HUES6 (cell line): ENCODE measurements around the gene ABHD12.

Experiments
- H3K27ac ChIP-seq: 2 replicates; pipeline ENCODE4 v1.7.0; 2013; ENCODE audit warnings: low read depth, mild to moderate bottlenecking, low read length, inconsistent platforms
- H3K27me3 ChIP-seq: 2 replicates; pipeline ENCODE4 v1.6.1; 2013; ENCODE audit warnings: low read length; ENCODE audit not compliant: control insufficient read depth, insufficient read depth
- H3K36me3 ChIP-seq: 2 replicates; pipeline ENCODE4 v1.6.1; 2013; ENCODE audit warnings: low read length; ENCODE audit not compliant: control insufficient read depth, insufficient read depth
- H3K4me1 ChIP-seq: 2 replicates; pipeline ENCODE4 v1.6.1; 2013; ENCODE audit warnings: low read length; ENCODE audit not compliant: control insufficient read depth, insufficient read depth
- H3K4me3 ChIP-seq: 2 replicates; pipeline ENCODE4 v1.5.1; 2013; ENCODE audit warnings: low read depth, low read length
- H3K9ac ChIP-seq: one replicate; pipeline ENCODE4 v1.6.1; 2013; ENCODE audit warnings: mild to moderate bottlenecking, low read length
- H3K9me3 ChIP-seq: 2 replicates; pipeline ENCODE4 v1.6.1; 2013; ENCODE audit warnings: low read depth, low read length; ENCODE audit not compliant: control insufficient read depth, insufficient read depth

Gene ABHD12

DNA sequence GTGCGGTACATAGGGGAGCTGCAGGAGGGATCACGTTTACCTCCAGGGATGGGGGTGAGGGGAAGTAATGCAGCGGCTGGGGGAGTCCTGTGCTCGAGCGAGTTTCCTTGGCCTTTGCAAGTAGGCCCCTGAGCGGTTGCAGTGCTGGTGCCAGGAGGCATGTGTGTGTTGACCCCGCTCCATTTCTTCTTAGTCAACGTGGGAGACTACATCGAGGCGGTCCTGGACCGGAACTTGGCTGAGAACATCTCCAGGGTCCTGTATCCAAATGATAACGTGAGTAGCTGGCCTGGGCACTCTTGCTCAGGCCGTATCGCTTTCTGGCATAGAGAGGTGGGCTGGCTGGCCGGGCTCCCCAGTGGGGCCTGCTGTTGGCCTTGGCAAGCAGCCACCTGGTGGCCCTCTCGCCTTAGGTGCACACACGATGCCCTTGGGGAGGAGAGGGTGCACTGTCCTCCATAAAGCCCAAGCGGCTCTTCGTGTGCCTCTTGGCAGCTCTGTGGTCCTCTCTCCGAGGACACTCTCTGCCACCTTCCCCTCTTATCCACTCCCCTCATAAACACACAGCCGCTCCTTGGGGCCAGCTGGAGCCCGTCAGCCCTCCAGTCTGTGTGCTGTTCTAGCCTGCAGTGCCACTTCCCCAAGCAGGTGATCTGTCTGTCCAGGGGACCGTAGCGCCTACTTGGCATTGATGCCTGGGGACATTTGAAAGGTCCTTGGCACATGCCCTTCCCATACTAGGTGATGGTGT, 113.4 kb downstream of the ABHD12 start:
- Histone ChIP-seq H3K9me3 (no peaks in the 10 kb centered on the region), H3K27ac (no peak overlapping the region), H3K4me1 (no peaks in the 10 kb centered on the region), H3K4me3 (no peak overlapping the region), H3K36me3 (peaks cover 86% of the 10 kb centered on the region), H3K27me3 (no peaks in the 10 kb centered on the region), H3K9ac (no peak overlapping the region)

DNA sequence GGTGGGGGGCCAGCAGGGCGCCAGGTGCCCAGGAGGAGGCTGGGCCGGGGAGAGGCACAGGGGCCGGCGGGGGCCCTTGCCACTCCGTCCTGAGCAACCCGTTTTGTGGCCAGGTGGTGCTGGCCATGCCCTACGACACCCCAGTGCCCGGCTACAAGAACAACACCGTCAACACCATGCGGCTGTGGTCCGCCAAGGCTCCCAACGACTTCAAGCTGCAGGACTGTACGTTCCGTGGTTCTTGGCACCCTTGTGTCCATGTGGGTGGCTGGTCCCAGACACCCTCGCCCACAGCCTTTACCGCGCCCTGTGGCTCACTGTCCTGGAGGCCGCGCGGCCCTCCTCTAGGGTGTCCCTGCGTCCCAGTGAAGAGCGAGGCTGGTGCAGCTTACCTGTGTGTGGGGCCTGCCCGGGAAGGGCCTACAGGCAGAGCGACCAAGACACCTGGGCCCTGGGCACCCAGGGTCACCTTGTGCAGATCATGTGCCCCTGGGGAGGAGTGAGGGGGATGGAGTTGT, 114.0 kb downstream of the ABHD12 start:
- H3K4me1 ChIP-seq, result no peaks in the 10 kb centered on the region
- H3K9ac ChIP-seq, result no peak overlapping the region
- H3K4me3 ChIP-seq, result no peak overlapping the region
- peaks cover 86% of the 10 kb centered on the region for H3K36me3 ChIP-seq
- no peak overlapping the region for H3K27ac ChIP-seq
- H3K27me3 ChIP-seq, result no peaks in the 10 kb centered on the region
- H3K9me3 ChIP-seq, result no peaks in the 10 kb centered on the region

DNA sequence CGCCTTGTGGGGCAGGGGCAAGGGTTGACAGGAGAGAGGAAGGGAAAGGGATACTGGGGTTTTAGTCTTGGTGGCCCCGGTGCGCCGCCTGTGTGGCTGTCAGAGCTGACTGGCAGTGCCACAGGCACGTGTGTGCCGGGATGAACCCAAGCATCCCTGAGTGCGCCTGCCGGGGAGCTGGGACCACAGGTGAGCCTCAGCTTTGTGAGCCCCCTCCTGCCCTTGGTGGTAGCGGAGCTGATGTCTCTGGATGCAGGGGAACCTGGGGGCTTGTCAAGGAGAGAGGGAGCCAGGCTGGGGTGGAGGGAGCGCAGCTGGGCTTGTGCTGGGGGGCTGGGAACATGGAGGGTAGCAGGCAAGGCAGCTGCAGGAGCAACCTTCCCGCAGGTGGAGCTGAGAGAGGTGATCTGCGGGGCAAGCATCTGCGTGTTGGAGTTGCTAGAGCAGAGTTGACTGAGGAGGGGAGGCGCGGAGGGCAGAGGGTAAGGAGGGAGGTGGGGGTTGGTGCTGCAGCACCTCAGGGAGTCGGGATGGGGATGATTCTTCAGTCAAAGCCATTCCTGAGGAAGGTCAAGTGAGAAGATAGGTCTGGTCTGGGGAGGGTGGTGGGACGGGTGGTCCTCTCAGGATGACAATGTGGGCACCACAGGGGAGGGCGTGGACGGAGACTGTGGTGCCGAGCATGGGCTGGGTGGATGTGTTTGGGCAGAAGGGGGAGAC, 114.7 kb downstream of the ABHD12 start:
- Histone ChIP-seq H3K4me3 (no peak overlapping the region), H3K9ac (no peak overlapping the region), H3K36me3 (peaks cover 86% of the 10 kb centered on the region), H3K4me1 (no peaks in the 10 kb centered on the region), H3K27me3 (no peaks in the 10 kb centered on the region), H3K9me3 (no peaks in the 10 kb centered on the region), H3K27ac (no peak overlapping the region)

DNA sequence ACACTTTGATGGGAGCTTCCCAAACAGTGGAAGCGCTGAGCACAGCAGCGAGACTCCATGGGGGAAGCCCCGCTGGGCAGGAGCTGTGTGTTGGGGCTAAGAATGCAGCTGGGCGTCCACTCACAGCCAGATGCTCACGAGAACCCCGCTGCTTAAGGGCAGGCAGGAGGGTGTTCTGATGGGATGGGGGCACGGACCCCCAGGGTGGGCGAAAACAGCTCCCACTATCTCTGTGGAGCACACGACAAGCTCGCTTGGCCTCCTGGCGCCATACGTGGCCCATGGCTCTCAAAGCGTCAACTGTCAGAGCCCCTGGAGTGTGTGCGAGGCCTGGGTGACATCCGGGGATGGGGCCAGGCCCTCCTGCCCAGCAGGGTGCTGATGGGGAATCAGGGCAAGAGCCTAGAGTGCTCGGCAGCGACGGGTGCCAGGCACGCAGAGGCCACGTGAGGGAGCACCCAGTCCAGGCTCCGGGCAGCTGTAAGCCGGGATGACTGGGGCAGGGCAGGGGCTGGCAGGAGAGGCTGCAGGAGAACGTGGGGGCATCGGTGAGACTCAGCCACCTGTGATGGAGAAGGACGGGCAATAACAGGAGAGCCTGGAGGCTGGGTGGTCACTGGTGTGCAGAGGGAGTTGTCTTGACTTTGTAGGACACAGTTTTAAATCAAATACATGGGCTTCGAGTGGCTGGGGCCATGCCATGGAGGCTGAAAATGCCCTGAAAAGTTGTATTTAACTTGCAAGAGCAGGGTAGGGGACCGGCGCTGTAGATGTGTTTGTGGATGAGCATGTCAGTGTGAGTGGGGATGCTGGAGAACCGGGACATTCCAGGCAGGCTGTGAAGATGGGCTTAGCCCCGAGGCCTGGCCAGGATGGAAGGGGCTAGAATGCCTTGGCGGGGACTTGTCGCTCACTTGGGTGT, 115.5 kb downstream of the ABHD12 start:
- Histone ChIP-seq H3K9ac (no peak overlapping the region), H3K9me3 (no peaks in the 10 kb centered on the region), H3K4me3 (no peak overlapping the region), H3K36me3 (peaks cover 84% of the 10 kb centered on the region), H3K27ac (no peak overlapping the region), H3K4me1 (no peaks in the 10 kb centered on the region), H3K27me3 (no peaks in the 10 kb centered on the region)

DNA sequence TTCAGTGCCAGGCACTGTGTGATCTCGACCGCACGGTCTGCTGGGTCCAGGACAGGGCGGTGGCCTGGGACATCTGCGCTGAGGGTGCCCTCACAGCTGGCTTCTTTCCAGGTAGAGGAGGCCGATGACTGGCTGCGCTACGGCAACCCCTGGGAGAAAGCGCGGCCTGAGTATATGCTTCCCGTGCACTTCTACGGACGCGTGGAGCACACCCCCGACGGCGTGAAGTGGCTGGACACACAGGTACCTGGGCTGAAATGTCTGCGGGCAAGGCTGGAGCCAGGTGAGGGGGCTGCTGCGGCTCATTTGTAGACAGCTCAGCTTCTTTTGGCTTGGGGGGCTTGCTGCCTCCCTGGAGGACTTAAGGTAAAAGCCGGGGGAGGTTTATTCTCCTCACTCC, 116.2 kb downstream of the ABHD12 start:
- H3K4me3 ChIP-seq, result no peak overlapping the region
- no peak overlapping the region for H3K9ac ChIP-seq
- H3K36me3 ChIP-seq, result peaks cover 82% of the 10 kb centered on the region
- H3K27me3 ChIP-seq, result no peaks in the 10 kb centered on the region
- no peak overlapping the region for H3K27ac ChIP-seq
- no peaks in the 10 kb centered on the region for H3K9me3 ChIP-seq
- no peaks in the 10 kb centered on the region for H3K4me1 ChIP-seq

DNA sequence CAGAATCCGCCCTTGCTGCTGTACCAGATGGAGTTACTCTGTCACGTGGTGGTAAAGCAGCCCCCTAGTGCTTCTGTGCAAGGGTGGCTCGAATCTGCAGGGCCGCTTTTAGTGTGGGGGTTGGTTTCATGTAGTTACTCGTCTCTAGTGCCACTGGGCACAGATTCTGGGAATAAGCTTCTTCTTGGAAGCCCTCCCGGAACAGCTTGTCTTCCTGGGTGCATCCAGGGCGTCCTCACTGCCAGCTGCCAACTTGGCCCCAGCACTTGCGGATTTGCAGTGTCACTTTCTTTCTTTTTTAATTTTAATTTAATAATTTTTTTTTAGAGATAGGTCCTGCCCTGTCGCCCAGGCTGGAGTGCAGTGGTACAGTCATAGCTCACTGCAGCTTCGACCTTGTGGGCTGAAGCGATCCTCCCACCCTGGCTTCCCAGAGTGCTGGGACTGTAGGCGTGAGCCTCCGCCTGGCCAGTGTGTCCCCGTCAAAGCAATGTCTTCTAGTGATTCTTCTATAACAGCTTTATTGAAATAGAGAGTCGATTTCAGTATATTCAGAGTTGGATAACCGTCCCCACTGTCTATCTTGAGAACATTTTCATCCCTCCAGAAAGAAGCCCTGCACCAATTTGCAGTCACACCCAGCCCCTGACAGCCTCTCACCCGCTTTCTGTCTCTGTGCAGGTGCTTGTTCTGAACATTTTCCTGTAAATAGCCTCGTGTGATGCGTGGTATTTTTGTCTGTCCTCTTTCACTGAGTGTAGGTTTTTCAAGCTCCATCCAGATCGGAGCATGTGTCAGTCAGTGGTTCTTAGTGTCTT, 116.9 kb downstream of the ABHD12 start:
- H3K9ac ChIP-seq, result no peak overlapping the region
- H3K4me3 ChIP-seq, result no peak overlapping the region
- H3K27ac ChIP-seq, result no peak overlapping the region
- H3K27me3 ChIP-seq, result no peaks in the 10 kb centered on the region
- no peaks in the 10 kb centered on the region for H3K9me3 ChIP-seq
- H3K4me1 ChIP-seq, result no peaks in the 10 kb centered on the region
- H3K36me3 ChIP-seq, result peaks cover 81% of the 10 kb centered on the region

DNA sequence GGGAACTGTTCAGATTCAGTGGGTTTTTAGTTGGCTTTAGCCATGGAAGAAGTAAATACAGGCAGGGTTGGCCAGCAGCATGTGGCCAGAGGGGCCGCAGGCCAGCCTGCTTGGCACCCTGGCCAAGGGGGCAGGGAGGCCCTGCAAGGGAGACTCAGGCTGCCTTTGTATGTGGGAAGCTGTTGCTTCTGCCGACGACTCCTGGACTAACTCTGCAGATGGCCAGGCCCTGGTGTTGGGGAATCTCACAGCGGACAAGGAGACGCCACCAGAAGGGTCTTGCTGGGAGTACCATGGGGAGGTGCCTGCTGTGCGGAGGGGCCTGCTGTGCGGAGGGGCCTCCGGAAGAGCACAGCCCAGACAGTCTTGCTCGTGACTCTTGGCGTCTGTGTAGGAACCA, 117.6 kb downstream of the ABHD12 start:
- H3K4me3 ChIP-seq, result no peak overlapping the region
- H3K9me3 ChIP-seq, result no peaks in the 10 kb centered on the region
- no peaks in the 10 kb centered on the region for H3K4me1 ChIP-seq
- H3K27ac ChIP-seq, result no peak overlapping the region
- no peaks in the 10 kb centered on the region for H3K27me3 ChIP-seq
- no peak overlapping the region for H3K9ac ChIP-seq
- H3K36me3 ChIP-seq, result peaks cover 74% of the 10 kb centered on the region

DNA sequence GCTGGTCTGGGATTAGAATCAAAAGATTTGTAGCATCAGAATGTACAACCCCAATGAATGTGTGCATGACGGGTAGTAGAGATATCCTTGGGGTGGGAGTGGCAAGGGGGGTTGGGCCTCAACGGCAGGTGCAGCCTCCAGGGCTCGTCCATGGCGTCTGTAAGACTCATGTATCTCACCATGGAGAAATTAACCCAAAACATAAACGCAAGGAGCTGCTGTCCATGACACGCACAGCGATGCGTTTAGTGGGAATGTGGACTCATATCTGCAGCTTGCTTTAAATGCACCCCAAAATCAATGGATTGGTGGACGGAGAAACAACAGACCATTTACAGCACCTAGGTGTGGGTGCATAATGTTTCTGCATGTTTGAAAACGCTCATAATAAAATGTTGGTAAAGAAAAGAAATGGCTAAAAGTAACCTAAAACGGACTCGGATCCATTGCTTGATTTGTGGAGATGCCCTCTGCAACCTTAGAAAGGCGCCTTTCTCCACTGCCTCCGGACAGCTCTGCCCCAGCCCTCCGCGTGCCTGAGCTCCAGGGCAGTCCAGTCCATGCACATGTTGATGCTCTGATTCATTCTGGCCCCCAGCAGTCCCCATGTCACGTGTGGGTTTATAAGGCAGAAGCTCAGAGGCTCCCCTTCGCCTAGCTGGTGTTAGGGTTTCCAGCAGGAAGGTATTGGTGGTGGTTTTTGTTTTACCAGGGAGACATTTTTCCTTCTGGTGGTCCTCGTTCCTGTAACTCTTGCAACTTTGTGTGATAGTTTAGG, 118.2 kb downstream of the ABHD12 start:
- Histone ChIP-seq H3K27ac (no peak overlapping the region), H3K36me3 (peaks cover 67% of the 10 kb centered on the region), H3K4me3 (no peak overlapping the region), H3K9ac (no peak overlapping the region), H3K4me1 (no peaks in the 10 kb centered on the region), H3K9me3 (no peaks in the 10 kb centered on the region), H3K27me3 (no peaks in the 10 kb centered on the region)

DNA sequence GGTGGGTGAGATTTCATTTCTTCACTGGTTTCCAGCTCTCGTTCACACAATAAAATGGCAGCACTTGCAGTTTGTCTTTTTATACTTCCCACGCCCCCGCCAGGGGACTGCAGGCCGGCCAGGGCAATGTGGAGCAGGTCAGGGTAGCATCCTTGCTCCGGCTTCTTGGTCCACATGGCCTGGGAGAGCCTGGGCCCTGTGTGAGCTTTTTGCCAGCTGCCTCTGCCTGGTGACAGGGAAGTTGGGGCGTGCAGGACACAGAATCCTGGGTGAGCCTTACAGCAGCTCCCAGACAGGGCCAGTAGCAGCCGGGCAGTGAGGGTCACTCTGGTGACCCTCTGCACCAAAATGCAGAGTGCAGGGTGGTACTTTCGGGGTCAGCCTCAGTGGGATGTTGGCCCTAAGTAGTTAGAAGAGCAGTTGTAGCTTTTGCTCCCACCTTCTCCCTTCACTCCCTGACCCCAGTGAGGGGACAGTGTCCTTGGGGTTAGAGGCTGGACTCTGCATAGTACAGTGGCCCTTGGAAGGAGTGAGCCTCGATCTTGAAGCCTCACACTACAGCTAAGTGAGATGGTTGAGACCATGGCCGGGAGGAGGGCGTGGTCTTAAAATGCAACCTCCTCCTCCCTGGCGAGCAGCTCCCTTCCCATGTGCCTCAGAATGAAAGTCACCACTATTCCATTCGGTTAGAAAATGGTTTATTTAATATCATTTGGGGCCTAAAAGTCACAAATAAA, 119.0 kb downstream of the ABHD12 start:
- Histone ChIP-seq H3K9ac (no peak overlapping the region), H3K9me3 (no peaks in the 10 kb centered on the region), H3K4me3 (no peak overlapping the region), H3K27me3 (no peaks in the 10 kb centered on the region), H3K27ac (no peak overlapping the region), H3K36me3 (peaks cover 60% of the 10 kb centered on the region), H3K4me1 (no peaks in the 10 kb centered on the region)
